SKM-1 treated with dmso at 0.1 percent for 144 hours (cell line): Measurements from ENCODE around the gene NAA10.

Experiments used
- DNase-seq: peaks from one replicate; lab custom pipeline; 2025; ENCODE audit not compliant: unreplicated experiment; lab: John Stamatoyannopoulos, UW

NAA10 gene

GRCh38 chrX:153885968-153886903 is 48.6 kb downstream of the NAA10 start, which contains the start of gene L1CAM:
Gene L1CAM (minus strand): TSS chrX:153886173. CDS start chrX:153875836, 10,337 bp downstream.
- no peak for DNase-seq

- DNase-seq, result no peak
Measured at GRCh38 chrX:153885208-153885787, 49.5 kb downstream of the NAA10 start.

GRCh38 chrX:153884590-153884989 is 50.2 kb downstream of the NAA10 start:
- DNase-seq, result no peak

- DNase-seq, result no peak
Measured at GRCh38 chrX:153884136-153884535, 50.7 kb downstream of the NAA10 start.

- no peak for DNase-seq
Measured at GRCh38 chrX:153883163-153883843, 51.5 kb downstream of the NAA10 start.

GRCh38 chrX:153882557-153882956 is 52.3 kb downstream of the NAA10 start:
- DNase-seq, result no peak

GRCh38 chrX:153882086-153882498 is 52.7 kb downstream of the NAA10 start:
- no peak for DNase-seq

GRCh38 chrX:153881281-153881680 is 53.6 kb downstream of the NAA10 start:
- no peak for DNase-seq

GRCh38 chrX:153880440-153880815 is 54.4 kb downstream of the NAA10 start:
- no peak for DNase-seq

- DNase-seq, result no peak
Measured at GRCh38 chrX:153879741-153880439, 54.9 kb downstream of the NAA10 start.
